Measurements from ENCODE around the gene OR10A2.
"Not testable (repeated sequence)": the region's sequence is repeated elsewhere in the genome, so short reads cannot be mapped to it uniquely, and the experiment has no call there.

OR10A2 gene

DNA sequence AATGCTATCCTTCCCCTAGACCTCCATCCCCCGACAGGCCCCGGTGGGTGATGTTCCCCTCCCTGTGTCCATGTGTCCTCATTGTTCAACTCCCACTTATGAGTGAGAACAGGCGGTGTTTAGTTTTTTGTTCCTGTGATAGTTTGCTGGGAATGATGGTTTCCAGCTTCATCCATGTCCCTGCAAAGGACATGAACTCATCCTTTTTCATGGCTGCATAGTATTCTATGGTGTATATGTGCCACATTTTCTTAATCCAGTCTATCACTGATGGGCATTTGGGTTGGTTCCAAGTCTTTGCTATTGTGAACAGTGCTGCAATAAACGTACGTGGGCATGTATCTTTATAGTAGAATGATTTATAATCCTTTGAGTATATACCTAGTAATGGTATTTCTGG is 24.9 kb downstream of the OR10A2 start:
- not testable (repeated sequence) for DNase-seq (ENCODE audit: low read depth, low spot score)

DNA sequence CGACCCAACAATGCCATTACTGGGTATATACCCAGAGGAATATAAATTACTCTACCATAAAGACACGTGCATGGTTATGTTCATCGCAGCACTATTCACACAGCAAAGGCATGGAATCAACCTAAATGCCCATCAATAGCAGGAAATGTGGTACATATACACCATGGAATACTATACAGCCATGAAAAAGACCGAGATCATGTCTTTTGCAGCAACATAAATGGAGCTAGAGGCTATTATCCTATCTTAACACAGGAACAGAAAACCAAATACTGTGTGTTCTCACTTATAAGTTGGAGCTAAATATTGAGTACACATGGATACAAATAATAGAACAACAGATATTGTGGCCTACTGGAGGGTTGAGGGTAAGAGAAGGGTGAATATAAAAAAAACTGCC is 26.0 kb downstream of the OR10A2 start:
- no peak for DNase-seq (ENCODE audit: low read depth, low spot score)

DNA sequence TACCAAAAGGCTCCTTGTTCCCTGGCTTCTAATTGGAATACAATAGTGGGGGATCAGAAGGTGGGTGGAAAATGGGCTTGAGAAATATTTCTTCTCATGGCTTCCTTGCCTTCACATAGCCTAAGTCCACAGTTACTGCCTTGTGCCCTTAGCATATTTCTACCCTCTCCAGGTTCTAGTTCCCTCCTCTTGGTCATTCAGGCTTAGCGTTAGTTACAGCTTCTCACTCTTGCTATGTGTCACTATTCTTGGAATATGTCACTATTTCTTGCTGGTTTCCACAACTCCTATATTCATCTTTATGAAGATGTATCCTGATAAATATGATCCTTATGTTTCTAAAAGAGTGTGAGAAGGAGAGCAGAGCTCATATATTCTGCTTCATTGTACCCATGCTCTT is 27.0 kb downstream of the OR10A2 start:
- no peak for DNase-seq (ENCODE audit: low read depth, low spot score)

DNA sequence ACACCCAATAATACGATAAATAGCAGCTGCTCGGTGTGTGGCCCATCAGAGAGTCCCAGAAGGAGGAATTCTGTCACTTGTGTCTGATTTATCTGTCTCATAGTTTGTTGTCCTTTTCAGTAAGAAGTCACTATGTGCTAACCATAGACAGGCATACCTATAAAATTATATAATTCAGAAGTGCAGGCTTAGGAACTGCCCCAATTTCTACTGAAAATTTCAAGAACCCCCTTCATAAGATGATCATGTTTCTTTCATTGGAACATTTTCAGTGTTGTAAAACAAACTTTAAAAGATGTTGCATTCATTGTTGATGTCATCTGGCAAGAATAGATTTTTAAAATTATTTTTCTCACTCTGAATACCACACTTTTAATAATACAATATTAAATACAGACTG is 29.5 kb downstream of the OR10A2 start, which contains the start of gene OR2D2:
TSS of gene OR2D2 (minus strand) at position 101 of the 400 bp plus-strand sequence. CDS start at position 101, 0 bp downstream.
- no peak for DNase-seq (ENCODE audit: low read depth, low spot score)

DNA sequence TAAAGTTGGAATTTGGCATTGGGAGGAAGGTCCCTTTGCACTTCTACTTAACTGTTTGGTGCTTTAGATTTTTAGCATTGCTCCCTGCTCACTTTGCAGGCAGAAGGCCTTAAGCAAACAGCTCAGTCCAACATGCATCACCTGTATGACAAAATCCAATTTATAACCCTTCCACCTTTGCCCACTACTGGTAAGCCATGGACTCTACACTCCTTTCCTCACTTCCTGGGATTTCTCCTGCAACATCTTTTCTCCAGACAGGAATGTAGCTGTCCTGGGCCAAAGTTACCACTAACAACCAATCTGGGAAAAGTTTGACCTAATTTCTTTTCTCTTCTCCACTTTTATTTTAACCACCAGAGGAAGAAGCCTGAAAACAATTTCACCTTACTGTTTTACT is 31.2 kb downstream of the OR10A2 start:
- DNase-seq (ENCODE audit: low read depth, low spot score): no peak

DNA sequence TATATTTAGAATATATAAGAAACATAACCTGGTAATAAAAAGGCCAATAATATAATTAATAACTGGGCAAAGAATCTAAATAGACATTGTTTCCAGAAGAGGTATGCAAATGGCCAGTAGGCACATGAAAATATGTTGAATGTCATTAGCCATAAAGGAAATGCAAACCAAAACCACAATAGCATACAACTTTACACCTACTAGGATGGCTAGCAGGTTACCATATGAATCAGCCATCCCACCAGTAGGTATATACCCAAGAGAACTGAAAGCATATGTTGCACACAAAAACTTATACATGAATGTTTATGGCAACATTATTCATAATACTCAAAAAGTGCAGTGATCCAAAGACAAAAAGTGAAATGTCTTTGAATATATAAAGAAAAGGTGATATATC is 32.2 kb downstream of the OR10A2 start:
- no peak for DNase-seq (ENCODE audit: low read depth, low spot score)

DNA sequence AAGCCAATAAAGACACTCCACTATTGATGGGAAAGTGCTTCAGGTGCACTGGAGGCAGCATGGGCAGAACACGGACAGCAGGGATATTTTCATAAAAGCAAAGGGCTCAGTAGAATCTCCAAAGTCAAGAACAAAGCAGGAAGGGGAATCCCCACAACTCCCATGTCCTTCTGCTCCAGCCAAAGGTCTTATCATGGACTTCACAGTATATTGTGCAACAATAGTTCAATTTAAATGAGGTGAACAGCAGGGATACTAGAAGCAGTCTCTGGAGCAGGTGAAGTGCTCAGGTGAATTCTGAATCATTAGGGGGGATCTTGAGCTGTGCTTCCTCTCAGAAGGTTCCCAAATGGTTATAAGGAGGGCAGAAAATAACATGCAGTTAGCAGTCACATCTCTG is 36.1 kb downstream of the OR10A2 start:
- no peak for DNase-seq (ENCODE audit: low read depth, low spot score)

DNA sequence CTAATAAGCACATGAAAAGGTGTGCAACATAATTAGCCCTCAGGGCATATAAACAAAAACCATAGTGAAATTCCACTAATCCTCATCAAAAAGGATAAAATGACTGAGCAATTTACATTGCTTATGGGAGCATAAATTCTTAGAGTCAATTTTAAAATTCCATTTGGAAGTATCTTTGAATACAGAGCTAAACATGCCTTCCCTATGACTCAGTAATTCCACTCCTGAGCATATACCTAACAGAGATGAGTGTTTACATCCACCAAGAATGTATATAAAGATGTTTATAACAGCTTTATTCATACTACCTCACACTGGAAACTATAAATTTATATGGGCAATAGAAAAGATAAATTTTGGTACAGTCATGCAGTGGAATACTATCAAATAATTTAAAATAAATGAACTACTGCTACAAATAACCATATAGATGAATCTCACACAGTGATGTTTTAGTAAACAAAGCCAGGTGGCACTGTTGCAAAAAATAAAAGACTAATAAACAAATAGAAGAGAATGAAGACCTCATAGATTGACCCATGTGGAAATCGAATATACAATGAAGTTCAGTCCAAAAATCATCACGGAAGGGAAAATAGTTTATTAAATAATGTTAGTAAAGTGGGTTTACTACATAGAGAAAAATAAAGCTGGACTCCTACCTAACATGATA is 37.6 kb downstream of the OR10A2 start:
- no peak for DNase-seq (ENCODE audit: low read depth, low spot score)

DNA sequence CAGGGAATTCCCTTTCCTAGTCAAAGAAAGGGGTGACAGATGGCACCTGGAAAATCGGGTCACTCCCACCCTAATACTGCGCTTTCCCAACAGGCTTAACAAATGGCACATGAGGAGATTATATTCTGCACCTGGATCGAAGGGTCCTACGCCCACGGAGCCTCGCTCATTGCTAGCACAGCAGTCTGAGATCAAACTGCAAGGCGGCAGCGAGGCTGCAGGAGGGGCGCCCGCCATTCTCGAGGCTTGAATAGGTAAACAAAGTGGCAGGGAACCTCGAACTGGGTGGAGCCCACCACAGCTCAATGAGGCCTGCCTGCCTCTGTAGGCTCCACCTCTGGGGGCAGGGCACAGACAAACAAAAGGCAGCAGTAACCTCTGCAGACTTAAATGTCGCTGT is 41.9 kb downstream of the OR10A2 start:
- not testable (repeated sequence) for DNase-seq (ENCODE audit: low read depth, low spot score)

DNA sequence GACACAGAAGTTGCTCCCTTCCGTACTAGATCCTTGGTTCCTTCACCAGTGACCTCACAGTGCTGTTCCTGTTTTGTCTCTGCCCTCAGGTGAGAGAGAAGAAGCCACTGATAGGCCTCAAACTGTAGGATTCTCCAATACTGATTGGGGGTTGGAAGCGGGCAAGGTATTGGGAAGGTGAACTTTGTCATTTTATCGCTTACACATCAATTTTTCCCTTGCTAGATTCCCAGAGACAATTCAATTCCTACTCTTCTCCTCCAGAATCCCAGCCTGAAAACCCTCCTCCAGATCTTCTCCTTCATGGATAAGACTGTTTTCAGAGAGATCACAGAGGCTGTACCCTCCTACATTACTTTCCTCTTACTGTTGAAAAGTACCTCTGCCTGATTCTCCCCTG is 48.5 kb downstream of the OR10A2 start:
- no peak for DNase-seq (ENCODE audit: low read depth, low spot score)

DNA sequence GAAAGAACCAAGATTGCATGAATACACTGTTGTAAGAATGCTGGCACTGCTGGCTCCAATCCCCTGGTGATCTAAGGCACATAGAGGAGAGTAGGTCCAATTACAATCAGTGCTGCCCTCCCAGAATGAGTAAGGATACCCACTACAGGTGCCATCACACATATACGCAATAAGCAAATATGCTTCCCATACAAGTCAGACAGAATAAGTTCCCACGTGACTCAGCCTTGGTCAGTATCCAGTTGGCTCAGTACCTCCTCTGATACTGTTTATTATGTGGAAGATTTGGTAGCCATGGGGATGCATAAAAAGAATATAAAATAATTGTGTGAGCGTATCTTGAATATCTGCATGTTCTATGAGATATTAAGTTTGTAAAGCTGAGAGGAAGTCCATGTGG is 49.1 kb downstream of the OR10A2 start:
- no peak for DNase-seq (ENCODE audit: low read depth, low spot score)

DNA sequence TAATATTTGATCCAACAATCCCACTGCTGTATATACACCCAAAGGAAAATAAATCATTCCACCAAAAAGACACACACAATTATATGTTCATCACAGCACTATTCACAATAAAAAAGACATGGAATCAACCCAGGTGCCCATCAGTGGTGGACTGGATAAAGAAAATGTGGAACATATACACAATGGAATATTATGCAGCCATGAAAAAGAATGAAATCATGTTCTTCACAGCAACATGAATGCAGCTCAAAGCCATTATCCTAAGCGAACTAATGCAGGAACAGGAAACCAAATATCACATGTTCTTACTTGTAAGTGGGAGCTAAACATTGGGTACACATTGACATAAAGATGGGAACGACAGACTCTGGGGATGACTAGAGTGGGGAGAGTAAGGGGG is 56.8 kb downstream of the OR10A2 start:
- no peak for DNase-seq (ENCODE audit: low read depth, low spot score)

DNA sequence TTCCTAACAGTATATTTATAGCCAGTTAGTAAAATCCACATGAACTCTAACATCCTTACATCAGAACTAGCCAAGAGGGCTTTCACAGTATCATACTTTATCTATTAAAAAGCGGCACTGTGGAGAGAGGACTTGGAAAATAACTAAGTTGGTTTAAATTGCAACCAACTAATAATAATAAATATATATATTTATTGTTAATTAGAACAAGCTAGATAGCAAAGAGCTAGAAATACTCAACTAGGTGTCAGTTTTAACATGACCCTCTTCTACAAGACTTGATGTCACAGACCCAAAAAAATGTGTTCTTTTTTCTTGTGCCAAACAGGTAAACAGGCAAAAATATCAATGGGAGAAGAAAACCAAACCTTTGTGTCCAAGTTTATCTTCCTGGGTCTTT is 57.8 kb downstream of the OR10A2 start, which contains the start of gene OR2D3:
TSS of gene OR2D3 (plus strand) at position 301 of the 400 bp plus-strand sequence. CDS start at position 301, 0 bp downstream.
- DNase-seq (ENCODE audit: low read depth, low spot score): no peak

Data from smooth muscle cell of the brain vasculature (primary cell).